Tibial artery (tissue), 4 donors: ENCODE results near the gene CGB7.
A peak's percentile ranks its signal among the peaks of the same experiment; 100 is the strongest.
"Not testable (repeated sequence)": the region's sequence is repeated elsewhere in the genome, so short reads cannot be mapped to it uniquely, and the experiment has no call there.

ENCODE experiments used
- DNase-seq, 2 donors: peaks; one replicate each; pipeline ENCODE4 v3.0.0-alpha.2; 2019
- H3K27ac ChIP-seq, 2 donors: fragments of 200-600 bp; sonication (generic) in 1 of 2; 1 replicate in 1 of 2; 2 replicates in 1 of 2; pipeline ENCODE4 v1.5.1; 2018 to 2019; ENCODE audit warnings: mild to moderate bottlenecking in 1 of 2
- H3K27me3 ChIP-seq, 2 donors: fragments of 200-600 bp; sonication (generic) in 1 of 2; one replicate each; pipeline versions ENCODE4 v1.5.1 to v1.6.0; 2016 to 2019
- H3K36me3 ChIP-seq, 3 donors: fragments of 200-600 bp; sonication (generic) in 2 of 3; one replicate each; pipeline ENCODE4 v1.5.1; 2016 to 2019; ENCODE audit warnings: mild to moderate bottlenecking in 2 of 3
- H3K4me1 ChIP-seq, 4 donors: fragments of 200-600 bp; sonication (generic) in 2 of 4; 1 replicate in 3 of 4; 2 replicates in 1 of 4; pipeline ENCODE4 v1.5.1; 2016 to 2019
- H3K4me3 ChIP-seq, 2 donors: fragments of 200-600 bp; sonication (generic) in 1 of 2; 1 replicate in 1 of 2; 2 replicates in 1 of 2; pipeline ENCODE4 v1.5.1; 2018 to 2019; ENCODE audit warnings: mild to moderate bottlenecking in 2 of 2
- H3K9me3 ChIP-seq, 3 donors: fragments of 200-600 bp; sonication (generic) in 1 of 3; one replicate each; pipeline ENCODE4 v1.5.1; 2016 to 2019
- intact Hi-C: fragments of 100-400 bp; cut with DNase I; formaldehyde crosslinking; loops from one replicate; pipeline ENCODE4 v1.15.0; 2023; ENCODE audit warnings: low total_unique reads
- TF ChIP-seq, protein P1 (sequence below), 2 experiments: fragments of 200-600 bp in 1 of 2; fragments of 450-650 bp in 1 of 2; IDR thresholded peaks; one replicate each; pipeline ENCODE4 v1.5.1; 2017 to 2019; ENCODE audit warnings: antibody characterized with exemption in 2 of 2, mild to moderate bottlenecking in 1 of 2, moderate library complexity in 1 of 2

CGB7 gene

DNA sequence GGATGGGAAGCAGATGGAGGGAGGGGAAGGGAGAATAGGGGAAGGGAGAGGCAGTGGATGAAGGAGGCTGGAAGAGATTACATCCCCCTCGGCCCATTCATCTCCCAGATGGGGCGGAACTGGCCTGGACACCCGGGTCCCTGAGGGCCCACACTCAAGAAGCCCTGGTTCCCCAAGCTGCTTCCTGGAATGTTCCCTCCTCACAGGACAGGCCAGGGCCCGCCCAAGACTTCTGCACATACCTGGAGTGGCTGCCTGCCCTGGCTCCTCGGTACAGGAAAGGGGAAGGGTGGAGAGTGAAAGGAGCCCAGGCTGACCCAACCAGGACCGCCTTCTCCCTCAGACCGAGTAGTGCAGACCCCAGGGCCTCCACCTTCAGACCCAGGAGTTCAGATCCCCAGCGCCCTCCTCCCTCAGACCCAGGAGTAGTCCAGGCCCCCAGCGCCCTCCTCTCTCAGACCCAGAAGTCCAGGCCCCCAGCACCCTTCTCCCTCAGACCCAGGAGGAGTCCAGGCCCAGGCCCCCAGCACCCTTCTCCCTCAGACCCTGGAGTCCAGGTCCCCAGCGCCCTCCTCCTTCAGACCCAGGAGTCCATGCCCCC, 6.6 kb upstream of the CGB7 start:
- no peak overlapping the region for H3K27ac ChIP-seq
- no peaks in the 10 kb centered on the region for H3K36me3 ChIP-seq
- peaks cover 0 to 12% (median 8%) of the 10 kb centered on the region in 4 donors for H3K4me1 ChIP-seq
- no peak overlapping the region for H3K4me3 ChIP-seq
- TF ChIP-seq, protein P1, sequence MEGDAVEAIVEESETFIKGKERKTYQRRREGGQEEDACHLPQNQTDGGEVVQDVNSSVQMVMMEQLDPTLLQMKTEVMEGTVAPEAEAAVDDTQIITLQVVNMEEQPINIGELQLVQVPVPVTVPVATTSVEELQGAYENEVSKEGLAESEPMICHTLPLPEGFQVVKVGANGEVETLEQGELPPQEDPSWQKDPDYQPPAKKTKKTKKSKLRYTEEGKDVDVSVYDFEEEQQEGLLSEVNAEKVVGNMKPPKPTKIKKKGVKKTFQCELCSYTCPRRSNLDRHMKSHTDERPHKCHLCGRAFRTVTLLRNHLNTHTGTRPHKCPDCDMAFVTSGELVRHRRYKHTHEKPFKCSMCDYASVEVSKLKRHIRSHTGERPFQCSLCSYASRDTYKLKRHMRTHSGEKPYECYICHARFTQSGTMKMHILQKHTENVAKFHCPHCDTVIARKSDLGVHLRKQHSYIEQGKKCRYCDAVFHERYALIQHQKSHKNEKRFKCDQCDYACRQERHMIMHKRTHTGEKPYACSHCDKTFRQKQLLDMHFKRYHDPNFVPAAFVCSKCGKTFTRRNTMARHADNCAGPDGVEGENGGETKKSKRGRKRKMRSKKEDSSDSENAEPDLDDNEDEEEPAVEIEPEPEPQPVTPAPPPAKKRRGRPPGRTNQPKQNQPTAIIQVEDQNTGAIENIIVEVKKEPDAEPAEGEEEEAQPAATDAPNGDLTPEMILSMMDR (IDR thresholded peaks at IDR 0.05) = no peak
- no peaks in the 10 kb centered on the region for H3K9me3 ChIP-seq
- intact Hi-C loops = no loop called here
- no peak for DNase-seq
- H3K27me3 ChIP-seq = peaks cover 0 to 83% of the 10 kb centered on the region in 2 donors

DNA sequence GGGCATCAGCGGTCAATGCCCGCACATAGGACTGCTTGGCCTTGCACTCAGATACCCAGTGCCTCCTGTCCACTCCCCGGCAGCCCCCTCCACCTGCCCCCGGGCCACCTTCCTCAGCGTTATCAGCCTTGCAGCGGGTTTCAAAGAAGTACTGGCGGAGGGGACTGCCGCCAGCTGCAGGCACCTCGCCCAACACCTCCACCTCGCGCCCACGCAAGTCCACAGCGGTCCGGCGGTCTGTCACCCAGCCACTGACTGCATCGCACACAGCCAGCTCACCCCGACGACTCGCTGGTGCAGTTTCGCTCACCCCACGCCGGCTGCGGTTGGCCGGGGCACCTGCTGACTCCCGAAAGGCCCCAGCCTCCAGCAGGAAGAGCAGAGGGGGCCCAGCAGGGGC, 3.9 kb upstream of the CGB7 start:
- peaks cover 0 to 79% of the 10 kb centered on the region in 2 donors for H3K27me3 ChIP-seq
- H3K4me3 ChIP-seq = no peak overlapping the region
- DNase-seq = no peak
- no peak overlapping the region for H3K27ac ChIP-seq
- intact Hi-C loops = no loop called here
- H3K4me1 ChIP-seq = peaks cover 0 to 33% (median 24%) of the 10 kb centered on the region in 4 donors
- H3K36me3 ChIP-seq = no peaks in the 10 kb centered on the region
- no peaks in the 10 kb centered on the region for H3K9me3 ChIP-seq
- TF ChIP-seq, protein P1 (IDR thresholded peaks at IDR 0.05) = no peak

DNA sequence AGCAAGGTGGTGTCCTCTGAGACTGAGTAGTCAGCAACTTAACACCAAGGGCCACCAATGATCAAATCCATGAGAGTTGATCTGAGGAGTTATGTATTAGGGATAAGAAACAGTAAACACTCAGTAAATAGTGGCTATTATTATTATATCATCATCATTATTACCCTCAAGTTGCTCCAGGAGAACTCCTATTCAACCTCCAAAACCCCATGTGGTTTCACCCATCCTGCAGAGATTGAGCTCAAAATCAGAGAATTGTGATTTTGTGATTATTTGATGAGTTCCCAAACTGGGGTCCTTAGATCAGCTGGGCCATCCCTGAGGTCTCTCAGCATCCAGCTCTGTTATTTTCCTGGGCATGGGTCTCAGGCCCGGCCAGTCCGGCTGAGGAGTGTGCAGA, 3.5 kb upstream of the CGB7 start:
- intact Hi-C loops = no loop called here
- Histone ChIP-seq H3K4me3 (no peak overlapping the region), H3K4me1 (peaks cover 0 to 38% (median 26%) of the 10 kb centered on the region in 4 donors), H3K27ac (no peak overlapping the region), H3K27me3 (peaks cover 0 to 74% of the 10 kb centered on the region in 2 donors), H3K36me3 (no peaks in the 10 kb centered on the region), H3K9me3 (no peaks in the 10 kb centered on the region)
- TF ChIP-seq, protein P1 (IDR thresholded peaks at IDR 0.05) = no peak
- DNase-seq = no peak

DNA sequence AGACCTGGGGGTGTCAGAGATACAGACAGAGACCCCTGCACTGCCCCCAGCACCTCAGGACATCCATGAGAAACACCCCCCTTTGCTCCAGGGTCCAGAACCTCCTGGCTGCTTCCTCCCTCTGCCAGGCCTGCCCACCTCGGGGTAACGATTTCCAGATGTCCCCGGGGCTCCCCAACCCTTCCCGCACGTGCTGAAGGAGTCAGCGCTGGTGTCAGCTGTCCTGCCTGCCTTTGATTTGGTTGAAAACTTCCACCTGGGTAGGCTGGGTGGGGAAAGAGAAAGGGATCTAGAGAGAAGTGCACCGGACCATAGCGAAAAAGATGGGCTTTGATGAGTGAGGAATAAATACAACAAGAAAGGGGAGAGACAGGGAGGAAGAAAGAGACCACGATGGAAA, 1.5 kb upstream of the CGB7 start:
- Histone ChIP-seq H3K4me3 (no peak overlapping the region), H3K27ac (no peak overlapping the region), H3K4me1 (peaks cover 0 to 28% (median 20%) of the 10 kb centered on the region in 4 donors), H3K36me3 (no peaks in the 10 kb centered on the region), H3K9me3 (no peaks in the 10 kb centered on the region), H3K27me3 (peaks cover 0 to 55% of the 10 kb centered on the region in 2 donors)
- DNase-seq = no peak
- TF ChIP-seq, protein P1 (IDR thresholded peaks at IDR 0.05) = no peak
- intact Hi-C loops = no loop called here

DNA sequence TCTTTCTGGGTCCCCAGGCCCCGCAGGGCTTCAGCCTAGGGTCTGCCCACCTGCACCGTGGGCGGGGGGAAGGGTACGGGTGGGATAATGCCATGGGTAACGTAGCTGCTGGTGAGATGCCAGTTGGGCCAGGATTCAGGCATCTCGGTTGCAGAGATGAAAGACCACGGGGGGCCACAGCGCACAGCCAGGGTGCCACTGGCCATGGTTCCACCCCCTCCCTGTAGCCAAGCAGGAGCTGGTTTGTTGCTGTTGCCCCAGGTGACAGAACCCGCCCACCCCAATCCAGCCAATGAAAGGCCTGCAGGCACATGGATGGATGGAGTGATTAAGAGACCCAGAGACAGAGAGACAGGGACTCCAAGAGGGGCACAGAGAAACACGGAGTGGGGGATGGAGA, 1.0 kb upstream of the CGB7 start:
- Histone ChIP-seq H3K4me3 (no peak overlapping the region), H3K4me1 (peaks cover 0 to 28% (median 20%) of the 10 kb centered on the region in 4 donors), H3K36me3 (no peaks in the 10 kb centered on the region), H3K9me3 (no peaks in the 10 kb centered on the region), H3K27me3 (peaks cover 0 to 50% of the 10 kb centered on the region in 2 donors), H3K27ac (no peak overlapping the region)
- intact Hi-C loops = no loop called here
- DNase-seq = no peak
- TF ChIP-seq, protein P1 (IDR thresholded peaks at IDR 0.05) = no peak

DNA sequence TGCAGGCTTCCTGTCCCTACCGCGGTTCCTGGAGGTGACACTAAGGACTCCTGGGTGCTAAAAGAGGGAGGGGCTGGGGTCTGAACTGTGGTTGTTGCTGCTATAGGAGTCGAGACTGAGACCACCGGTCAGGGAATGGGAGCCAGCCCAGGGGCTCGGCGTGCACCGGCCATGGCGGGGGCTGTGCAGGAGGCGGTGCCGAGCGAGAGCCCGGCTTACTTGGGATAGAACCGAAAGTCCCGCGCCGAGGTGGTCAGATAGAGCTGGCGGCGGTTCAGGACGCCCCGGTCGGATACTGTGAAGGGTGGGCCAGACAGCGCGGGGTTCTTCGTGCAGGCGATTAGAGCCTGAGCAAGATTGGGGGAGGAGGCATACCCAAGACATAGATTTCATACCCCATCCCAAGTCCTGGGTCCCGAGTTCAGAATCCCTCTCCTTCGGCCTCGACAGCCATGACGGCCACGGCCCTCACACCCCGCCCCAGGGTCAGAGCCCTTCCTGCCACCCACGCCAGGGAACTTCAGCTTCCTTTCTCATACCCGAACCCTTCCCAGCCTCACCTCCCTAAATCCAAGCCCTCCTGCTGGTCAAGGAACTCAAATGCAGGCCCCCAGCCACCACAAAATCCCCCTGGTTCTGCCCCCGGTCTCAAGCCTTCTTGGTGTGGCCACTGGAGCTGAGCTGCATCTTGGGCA, 500 bp downstream of the CGB7 start:
- DNase-seq, intact Hi-C loops, H3K36me3 ChIP-seq, H3K27ac ChIP-seq, H3K9me3 ChIP-seq: not testable (repeated sequence)
- peak overlapping the region; percentile 48 to 64 for H3K4me3 ChIP-seq
- H3K27me3 ChIP-seq = peaks cover 0 to 37% of the 10 kb centered on the region in 2 donors
- peaks cover 0 to 28% (median 20%) of the 10 kb centered on the region in 4 donors for H3K4me1 ChIP-seq
